HG02678 (cell line): Measurements from ENCODE around the gene SPDYE2B.
A peak's percentile ranks its signal among the peaks of the same experiment; 100 is the strongest.
"Not testable (repeated sequence)": the region's sequence is repeated elsewhere in the genome, so short reads cannot be mapped to it uniquely, and the experiment has no call there.

Experiments
- ATAC-seq: cut with Tn5 transposase; IDR thresholded peaks from one replicate; pipeline ENCODE4 v1.9.1; 2021; ENCODE audit warnings: mild to moderate bottlenecking, moderate library complexity; ENCODE audit not compliant: unreplicated experiment

The SPDYE2B gene

DNA sequence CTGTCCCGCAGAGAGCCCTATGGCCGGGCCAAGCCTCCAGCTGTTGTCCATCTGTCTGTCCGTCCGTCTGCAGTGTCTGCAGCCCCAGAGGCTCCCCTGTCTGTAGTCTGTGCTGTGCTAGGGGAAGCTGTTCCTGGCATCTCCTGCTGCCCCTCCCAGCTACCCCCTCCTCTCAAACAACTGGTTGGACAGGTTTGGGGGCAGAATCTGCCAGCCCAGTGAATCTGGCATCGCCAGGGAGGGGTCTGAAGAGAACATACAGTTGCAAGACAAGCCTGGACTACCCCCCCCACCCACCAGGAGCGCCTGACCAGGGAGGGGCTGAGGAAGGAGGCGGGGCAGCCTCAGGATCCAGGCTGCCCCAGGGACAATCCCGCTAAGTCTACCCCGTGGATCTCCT is 7.4 kb upstream of the SPDYE2B start, which contains the start of gene UPK3BL1:
TSS of gene UPK3BL1 (minus strand) at position 101 of the 400 bp plus-strand sequence. CDS start at position 51, 50 bp downstream.
- not testable (repeated sequence) for ATAC-seq

DNA sequence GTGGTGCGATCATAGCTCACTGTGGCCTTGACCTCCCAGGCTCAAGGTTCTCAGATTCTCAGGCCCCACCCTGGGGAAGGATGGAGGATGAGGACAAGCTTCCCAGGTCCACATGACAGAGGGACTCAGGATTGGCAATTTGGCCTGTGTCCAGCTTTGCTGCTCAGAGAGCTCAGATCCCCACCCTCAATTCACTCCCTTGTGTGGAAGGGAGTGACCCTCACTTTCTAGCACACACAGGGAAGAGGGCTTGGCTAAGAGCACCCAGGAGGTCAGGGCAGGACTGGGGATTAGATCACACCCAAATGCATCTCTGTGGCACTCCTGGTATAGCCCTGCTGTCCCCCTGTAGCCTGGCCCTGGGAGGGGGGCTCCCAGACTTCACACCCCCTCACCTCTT is 6.7 kb upstream of the SPDYE2B start:
- not testable (repeated sequence) for ATAC-seq

- not testable (repeated sequence) for ATAC-seq
Measured at GRCh38 chr7:102647813-102648212, 2.3 kb upstream of the SPDYE2B start.

- ATAC-seq: not testable (repeated sequence)
Measured at GRCh38 chr7:102664765-102665164, 14.6 kb downstream of the SPDYE2B start.

DNA sequence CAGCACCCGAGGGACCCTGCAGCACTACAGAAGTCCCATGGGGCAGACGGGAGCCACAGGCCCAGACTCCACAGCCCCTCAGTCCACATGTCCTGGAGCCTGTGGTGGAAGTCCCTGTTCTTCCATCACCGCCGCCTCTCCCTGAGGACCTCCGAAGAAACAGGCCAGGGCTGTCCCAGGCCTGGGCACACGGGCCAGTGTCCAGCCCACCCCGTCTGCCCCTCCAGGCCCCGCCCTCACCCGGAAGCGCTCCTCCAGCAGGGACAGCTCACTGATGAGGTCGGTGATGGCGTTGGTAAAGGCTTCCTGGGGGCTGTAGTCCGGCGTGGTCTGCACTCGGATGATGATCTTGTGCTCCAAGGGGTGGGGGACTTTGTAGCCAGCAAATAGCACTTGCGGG is 16.7 kb downstream of the SPDYE2B start:
- not testable (repeated sequence) for ATAC-seq

GRCh38 chr7:102667523-102667922 is 17.4 kb downstream of the SPDYE2B start:
- not testable (repeated sequence) for ATAC-seq

DNA sequence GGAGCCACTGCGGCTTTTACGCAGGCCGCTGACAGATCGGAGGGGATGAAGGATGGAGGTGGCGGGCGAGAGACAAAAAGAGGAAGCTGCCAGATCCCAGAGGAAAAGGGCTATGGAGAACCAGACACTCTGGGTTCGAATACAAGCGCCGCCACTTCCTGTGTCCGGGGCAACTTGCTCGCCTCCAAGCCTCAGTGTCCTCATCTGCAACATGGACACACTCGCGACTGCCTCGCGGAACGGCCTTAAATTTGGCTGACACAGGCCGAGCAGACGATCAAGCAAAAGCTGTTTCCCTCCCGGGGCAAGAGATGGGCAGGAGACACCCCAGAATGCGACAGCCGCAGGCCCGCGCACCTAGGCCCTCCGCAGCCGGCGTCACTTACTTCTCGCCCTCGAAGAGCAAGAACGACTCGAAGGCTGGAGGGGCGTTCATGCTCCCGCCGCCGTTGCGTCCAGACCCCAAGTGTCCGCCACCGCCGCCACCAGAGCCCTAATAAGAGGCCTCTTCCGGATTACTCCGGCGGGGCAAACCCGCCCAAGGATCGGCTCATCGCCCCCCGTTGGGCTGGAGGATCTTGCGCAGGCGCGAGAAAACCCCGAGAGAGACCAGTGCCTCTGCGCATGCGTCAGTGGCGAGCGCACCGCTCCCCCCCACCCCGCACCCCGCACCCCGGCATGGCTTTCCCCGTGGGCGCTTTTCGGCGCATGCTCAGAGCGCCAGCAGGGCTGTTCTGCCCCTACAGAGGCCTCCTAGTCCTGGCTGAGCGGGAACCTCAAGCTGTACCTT is 21.2 kb downstream of the SPDYE2B start, which contains the start of gene POLR2J2:
TSS of gene POLR2J2 (minus strand) at position 498 of the 790 bp plus-strand sequence. CDS start at position 436, 62 bp downstream.
- ATAC-seq: peak; percentile 75

DNA sequence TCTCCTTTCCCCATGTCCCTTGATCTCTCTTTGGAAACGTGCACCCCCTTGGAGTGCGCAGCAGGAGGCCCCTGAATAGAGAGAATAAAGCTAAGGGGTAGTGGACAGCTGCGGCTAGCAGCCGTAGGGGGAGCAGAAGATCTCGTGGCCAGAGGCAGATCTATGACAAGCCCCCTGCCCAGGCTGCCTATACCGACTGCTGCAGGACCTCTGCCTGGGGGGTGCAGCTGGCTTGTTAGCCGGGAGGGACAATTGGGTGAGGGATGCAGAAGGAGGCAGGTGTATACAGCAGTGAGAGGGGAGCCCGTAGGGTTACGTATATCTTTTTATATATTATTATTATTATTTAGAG is 21.8 kb downstream of the SPDYE2B start:
- peak; percentile 33 for ATAC-seq

- ATAC-seq: not testable (repeated sequence)
Measured at GRCh38 chr7:102673447-102674067, 23.4 kb downstream of the SPDYE2B start.

- ATAC-seq: not testable (repeated sequence)
Measured at GRCh38 chr7:102675545-102675944, 25.4 kb downstream of the SPDYE2B start.

DNA sequence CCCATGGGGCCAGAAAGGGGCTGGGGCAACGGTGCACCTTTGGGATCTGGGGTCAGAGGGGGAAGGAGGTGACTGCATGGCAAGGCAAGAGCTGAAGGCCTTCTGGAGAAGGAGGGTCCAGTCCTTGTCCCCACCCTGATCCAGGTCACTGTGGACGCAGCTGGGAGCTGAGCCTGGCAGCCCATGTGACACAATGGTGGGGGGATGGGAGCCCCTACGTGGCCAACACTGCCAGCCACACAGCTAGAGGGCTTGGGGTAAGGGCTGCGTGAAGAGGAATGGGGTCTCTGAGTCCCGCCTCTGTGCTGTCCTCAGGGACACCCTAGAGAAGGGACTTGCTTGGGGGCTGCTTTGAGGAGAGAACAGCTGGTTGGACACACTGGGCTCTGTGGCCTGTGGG is 30.7 kb downstream of the SPDYE2B start:
- ATAC-seq: not testable (repeated sequence)

GRCh38 chr7:102682560-102682959 is 32.4 kb downstream of the SPDYE2B start:
- not testable (repeated sequence) for ATAC-seq

DNA sequence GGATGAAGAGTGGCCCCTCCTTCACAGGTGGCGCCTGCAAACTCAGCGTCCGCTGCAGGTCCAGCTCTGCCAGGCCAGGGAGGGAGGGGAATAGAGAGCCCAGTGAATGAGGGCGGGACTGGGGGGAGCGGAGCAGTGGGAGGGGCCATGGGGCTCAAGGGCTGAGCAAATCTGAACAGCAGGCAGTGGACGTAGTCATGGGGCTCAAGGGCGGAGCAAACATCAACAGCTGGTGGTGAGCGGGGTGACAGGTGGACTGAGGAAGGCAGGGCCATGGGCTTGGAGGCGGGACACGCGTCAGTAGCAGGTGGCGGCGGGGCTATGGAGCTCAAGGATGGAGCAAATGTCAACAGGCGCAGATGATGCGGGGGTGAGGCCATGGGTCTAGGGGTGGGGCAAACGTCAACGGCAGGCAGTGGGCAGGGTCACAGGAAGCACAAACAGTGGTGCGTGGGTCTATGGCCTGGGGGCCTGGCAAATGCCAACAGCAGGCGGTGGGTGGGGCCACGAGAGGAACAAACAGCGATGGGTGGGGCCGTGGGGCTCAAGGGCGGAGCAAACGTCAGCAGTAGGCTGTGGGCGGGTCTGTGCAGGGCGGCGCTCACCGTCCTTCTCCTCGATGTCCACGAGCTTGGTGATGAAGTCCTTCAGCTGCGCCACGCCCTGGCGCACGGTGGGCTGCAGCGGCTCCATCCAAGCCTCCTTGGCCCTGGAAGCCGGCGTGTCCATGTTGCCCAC is 38.3 kb downstream of the SPDYE2B start:
- peak; percentile 70 for ATAC-seq

DNA sequence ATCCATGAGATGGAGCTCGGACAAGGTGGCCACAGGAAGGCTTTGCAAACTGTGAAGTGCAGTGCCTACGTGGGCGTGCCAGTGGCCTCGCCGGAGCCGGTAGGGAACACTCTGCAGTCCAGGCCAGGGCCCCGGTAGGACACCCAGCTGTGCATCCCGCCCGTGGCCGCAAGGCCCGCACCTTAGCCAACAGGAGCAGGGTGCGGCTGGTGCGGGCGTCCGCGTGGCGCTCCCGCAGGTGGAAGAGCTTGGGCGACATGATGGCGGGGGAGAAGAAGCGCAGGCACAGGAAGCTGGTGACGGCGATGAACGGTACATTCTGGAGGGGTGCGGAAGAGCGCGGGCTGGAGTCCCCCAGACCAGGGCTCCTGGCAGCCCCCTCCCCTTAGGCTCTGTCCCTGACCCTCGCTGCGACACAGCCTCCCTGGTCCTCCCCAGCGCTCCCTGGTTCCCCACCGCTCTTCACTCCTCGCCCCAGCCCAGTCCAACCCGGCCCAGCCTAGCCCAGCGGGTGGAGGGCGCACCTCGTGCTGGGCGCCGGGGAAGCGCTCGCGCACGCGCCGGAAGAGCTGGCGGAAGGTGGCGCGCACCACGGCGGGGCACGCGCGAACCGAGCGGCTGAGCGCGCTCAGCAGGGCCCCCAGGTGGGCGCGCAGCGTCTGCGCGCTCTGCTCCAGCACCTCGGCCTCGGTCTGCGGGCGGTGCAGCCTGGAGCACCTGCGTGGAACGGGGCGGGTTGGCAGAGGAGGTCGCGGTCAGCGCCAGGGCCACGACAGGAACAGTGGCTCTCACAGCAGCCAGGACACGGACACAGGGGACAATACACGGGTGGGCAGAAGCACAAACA is 39.5 kb downstream of the SPDYE2B start:
- ATAC-seq: peak; percentile 75

GRCh38 chr7:102690602-102691001 is 40.5 kb downstream of the SPDYE2B start:
- not testable (repeated sequence) for ATAC-seq

DNA sequence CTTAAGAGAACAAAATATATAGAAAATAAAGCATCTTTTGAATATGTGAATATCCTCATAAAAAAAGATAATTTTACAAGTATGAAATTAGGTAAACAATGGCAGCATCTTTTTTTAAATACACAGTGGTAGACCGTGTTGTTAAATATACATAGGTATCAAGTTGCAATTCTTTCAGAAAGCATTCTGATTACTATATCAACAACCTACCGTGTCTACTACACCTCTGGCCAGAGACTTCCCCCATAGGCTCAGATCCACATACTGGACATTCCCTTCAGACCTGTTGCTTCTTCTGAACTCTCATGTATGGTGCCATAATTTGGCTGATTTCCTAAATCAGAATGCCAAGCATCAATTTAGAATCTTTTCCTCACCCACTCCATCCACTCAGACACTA is 43.9 kb downstream of the SPDYE2B start:
- not testable (repeated sequence) for ATAC-seq

DNA sequence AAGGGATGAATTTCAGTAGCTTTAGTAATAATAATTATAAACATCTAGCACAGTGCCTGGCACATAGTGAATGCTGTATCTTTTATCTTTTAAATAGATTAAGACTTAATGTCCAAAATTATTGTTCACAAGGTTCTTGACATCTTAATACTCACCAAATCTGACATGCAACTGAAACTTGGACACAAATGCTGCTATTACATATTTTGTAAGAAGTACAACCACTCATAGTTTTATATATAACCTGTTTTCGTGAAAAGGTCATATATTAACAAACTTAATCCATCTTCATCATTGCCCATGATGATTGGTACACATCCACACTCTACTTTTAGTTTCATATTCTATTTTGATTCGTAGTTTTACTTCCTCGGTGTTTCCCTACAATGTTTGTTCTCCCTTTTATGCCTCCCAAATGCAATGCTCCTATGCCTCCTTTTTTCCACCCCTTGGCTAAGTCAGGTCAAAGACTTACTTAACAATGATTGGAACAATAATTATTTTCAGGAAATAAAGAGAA is 45.0 kb downstream of the SPDYE2B start:
- ATAC-seq: peak; percentile 66

DNA sequence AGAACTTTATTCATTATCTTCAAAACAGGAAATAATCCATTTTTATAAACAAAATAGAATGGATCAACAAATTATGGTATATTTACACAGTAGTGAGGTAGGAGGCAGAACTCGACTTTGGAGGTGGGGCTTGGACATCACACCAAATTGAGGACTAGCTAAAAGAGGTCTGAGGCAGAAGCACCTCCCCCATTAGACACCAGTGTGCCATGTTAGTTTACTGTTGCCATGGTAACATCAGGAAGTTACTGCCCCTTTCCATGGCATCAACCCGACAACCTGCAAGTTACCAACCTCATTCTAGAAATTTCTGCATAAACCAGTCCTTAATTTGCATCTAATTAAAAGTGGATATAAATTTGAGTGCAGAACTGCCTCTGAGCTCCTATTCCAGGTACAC is 45.9 kb downstream of the SPDYE2B start:
- not testable (repeated sequence) for ATAC-seq

- ATAC-seq: not testable (repeated sequence)
Measured at GRCh38 chr7:102697642-102698512, 47.8 kb downstream of the SPDYE2B start.
